Measurements from ENCODE around the gene CCDC88C.

GRCh38 chr14:91418387-91419043 is 895 bp upstream of the CCDC88C start:
- TF ChIP-seq, protein P1, sequence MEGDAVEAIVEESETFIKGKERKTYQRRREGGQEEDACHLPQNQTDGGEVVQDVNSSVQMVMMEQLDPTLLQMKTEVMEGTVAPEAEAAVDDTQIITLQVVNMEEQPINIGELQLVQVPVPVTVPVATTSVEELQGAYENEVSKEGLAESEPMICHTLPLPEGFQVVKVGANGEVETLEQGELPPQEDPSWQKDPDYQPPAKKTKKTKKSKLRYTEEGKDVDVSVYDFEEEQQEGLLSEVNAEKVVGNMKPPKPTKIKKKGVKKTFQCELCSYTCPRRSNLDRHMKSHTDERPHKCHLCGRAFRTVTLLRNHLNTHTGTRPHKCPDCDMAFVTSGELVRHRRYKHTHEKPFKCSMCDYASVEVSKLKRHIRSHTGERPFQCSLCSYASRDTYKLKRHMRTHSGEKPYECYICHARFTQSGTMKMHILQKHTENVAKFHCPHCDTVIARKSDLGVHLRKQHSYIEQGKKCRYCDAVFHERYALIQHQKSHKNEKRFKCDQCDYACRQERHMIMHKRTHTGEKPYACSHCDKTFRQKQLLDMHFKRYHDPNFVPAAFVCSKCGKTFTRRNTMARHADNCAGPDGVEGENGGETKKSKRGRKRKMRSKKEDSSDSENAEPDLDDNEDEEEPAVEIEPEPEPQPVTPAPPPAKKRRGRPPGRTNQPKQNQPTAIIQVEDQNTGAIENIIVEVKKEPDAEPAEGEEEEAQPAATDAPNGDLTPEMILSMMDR (IDR thresholded peaks at IDR 0.05): peak; percentile 89 to 99 (median 94)
- TF ChIP-seq POLR2A (IDR thresholded peaks at IDR 0.05): no peak
